IMR-90 (cell line): ENCODE results near the gene MEIOB. TPM values are rescaled to one million over a fixed set of nuclear protein-coding genes. Genes with fewer than 3 reads are reported as not detected.

Experiments used
- ATAC-seq: fragments of 200-7000 bp; cut with Tn5 transposase; 2 replicates; pipeline ENCODE4 v1.9.1; 2020; ENCODE audit warnings: low read depth, mild to moderate bottlenecking, moderate library complexity
- BruUV-seq: library from RNA; stranded (reverse); fragments of 400-500 nt; replicated peaks from 2 replicates; lab custom pipeline; 2021; lab: Mats Ljungman, UMichigan
- CTCF ChIA-PET: fragments of 300-600 bp; formaldehyde crosslinking; extraction: SDS; loops from one replicate; lab custom pipeline; 2021; ENCODE audit warnings: antibody characterized with exemption; lab: Yijun Ruan, JAX
- POLR2A ChIA-PET: fragments of 300-600 bp; sonication (Branson Sonifier 250); formaldehyde crosslinking; loops from one replicate; lab custom pipeline; 2022; ENCODE audit warnings: antibody characterized with exemption; ENCODE audit not compliant: unreplicated experiment; lab: Charles Lee
- DNase-seq: peaks from one replicate; pipeline ENCODE4 v3.0.0; 2013
- H2AFZ ChIP-seq: replicated peaks from 2 replicates; pipeline ENCODE3; 2013; ENCODE audit warnings: low read length, mild to moderate bottlenecking; ENCODE audit not compliant: poor library complexity
- H2AK5ac ChIP-seq: 2 replicates; pipeline ENCODE4 v1.6.1; 2013; ENCODE audit warnings: low read depth, low read length, inconsistent platforms
- H2AK9ac ChIP-seq: replicated peaks from 2 replicates; pipeline ENCODE3; 2013; ENCODE audit warnings: mild to moderate bottlenecking, low read depth, low read length, moderate library complexity; ENCODE audit not compliant: poor library complexity
- H2BK120ac ChIP-seq: 2 replicates; pipeline ENCODE4 v1.6.1; 2013; ENCODE audit warnings: low read depth, low read length, inconsistent platforms
- H2BK15ac ChIP-seq: 3 replicates; pipeline ENCODE4 v1.6.1; 2013; ENCODE audit warnings: low read depth, low read length, inconsistent platforms
- H2BK20ac ChIP-seq: 2 replicates; pipeline ENCODE4 v1.6.1; 2013; ENCODE audit warnings: low read depth, mild to moderate bottlenecking, inconsistent platforms, low read length, moderate library complexity
- H2BK5ac ChIP-seq: 2 replicates; pipeline ENCODE4 v1.6.1; 2013; ENCODE audit warnings: mild to moderate bottlenecking, low read depth, low read length, inconsistent platforms; ENCODE audit not compliant: poor library complexity, severe bottlenecking
- H3K14ac ChIP-seq: replicated peaks from 2 replicates; pipeline ENCODE4 v1.6.1; 2013; ENCODE audit warnings: low read depth, low read length, inconsistent platforms
- H3K18ac ChIP-seq: 2 replicates; pipeline ENCODE4 v1.6.1; 2013; ENCODE audit warnings: low read depth, low read length, control low read depth
- H3K23ac ChIP-seq: 2 replicates; pipeline ENCODE4 v1.6.1; 2013; ENCODE audit warnings: low read depth, low read length, inconsistent platforms
- H3K27ac ChIP-seq: 2 replicates; pipeline ENCODE4 v1.5.1; 2013; ENCODE audit warnings: mild to moderate bottlenecking, control low read depth, low read length; ENCODE audit not compliant: insufficient read depth
- H3K27me3 ChIP-seq: 2 replicates; pipeline ENCODE4 v1.6.1; 2013; ENCODE audit warnings: low read length; ENCODE audit not compliant: control insufficient read depth, insufficient read depth
- H3K36me3 ChIP-seq: 2 replicates; pipeline ENCODE4 v1.6.1; 2013; ENCODE audit warnings: low read length, mixed read lengths; ENCODE audit not compliant: control insufficient read depth, insufficient read depth
- H3K4ac ChIP-seq: 2 replicates; pipeline ENCODE4 v1.6.1; 2013; ENCODE audit warnings: low read depth, low read length, inconsistent platforms
- H3K4me1 ChIP-seq: 2 replicates; pipeline ENCODE4 v1.6.1; 2013; ENCODE audit warnings: low read length, mixed read lengths; ENCODE audit not compliant: control insufficient read depth, insufficient read depth
- H3K4me2 ChIP-seq: 2 replicates; pipeline ENCODE4 v1.6.1; 2013; ENCODE audit warnings: low read depth, mild to moderate bottlenecking, control low read depth, low read length, moderate library complexity
- H3K4me3 ChIP-seq: 2 replicates; pipeline ENCODE4 v1.5.1; 2013; ENCODE audit warnings: low read depth, mild to moderate bottlenecking, control low read depth, low read length, moderate library complexity; ENCODE audit not compliant: insufficient read depth
- H3K56ac ChIP-seq: 2 replicates; pipeline ENCODE4 v1.6.1; 2013; ENCODE audit warnings: low read length, inconsistent platforms; ENCODE audit not compliant: insufficient read depth; ENCODE audit errors: extremely low read depth
- H3K79me1 ChIP-seq, 2 experiments: 2 replicates each; pipeline ENCODE4 v1.6.1; 2013; ENCODE audit warnings: low read length in 2 of 2, inconsistent platforms in 1 of 2, low read depth in 1 of 2
- H3K9ac ChIP-seq: 2 replicates; pipeline ENCODE4 v1.6.1; 2013; ENCODE audit warnings: low read depth, low read length, control low read depth
- H3K9me1 ChIP-seq: 2 replicates; pipeline ENCODE4 v1.6.1; 2013; ENCODE audit warnings: low read length, inconsistent platforms; ENCODE audit not compliant: insufficient read depth
- H3K9me3 ChIP-seq: 2 replicates; pipeline ENCODE4 v1.6.1; 2013; ENCODE audit warnings: low read length; ENCODE audit not compliant: control insufficient read depth, insufficient read depth
- H4K20me1 ChIP-seq: 2 replicates; pipeline ENCODE4 v1.6.1; 2013; ENCODE audit warnings: low read length, inconsistent platforms; ENCODE audit not compliant: insufficient read depth
- H4K5ac ChIP-seq: 2 replicates; pipeline ENCODE4 v1.6.1; 2013; ENCODE audit warnings: mild to moderate bottlenecking, low read depth, low read length, control low read depth
- H4K8ac ChIP-seq, 2 experiments: 2 replicates each; pipeline ENCODE4 v1.6.1; 2013; ENCODE audit warnings: low read depth in 2 of 2, low read length in 2 of 2, control low read depth in 1 of 2, inconsistent platforms in 1 of 2
- H4K91ac ChIP-seq: 2 replicates; pipeline ENCODE4 v1.6.1; 2013; ENCODE audit warnings: low read depth, low read length, inconsistent platforms; ENCODE audit not compliant: insufficient read depth
- BHLHE40 ChIP-seq: fragments of 150-350 bp; IDR thresholded peaks from 2 replicates; pipeline ENCODE4 v1.6.1; 2016; ENCODE audit warnings: mild to moderate bottlenecking, low read depth, low read length
- CEBPB ChIP-seq: IDR thresholded peaks from 2 replicates; pipeline ENCODE4 v1.6.1; 2012; ENCODE audit warnings: low read depth, low read length, improper control_type of control experiment
- CHD1 ChIP-seq: IDR thresholded peaks from 2 replicates; pipeline ENCODE4 v1.6.1; 2012; ENCODE audit warnings: low read depth, low read length, improper control_type of control experiment
- CTCF ChIP-seq: conservative IDR thresholded peaks from 2 replicates; pipeline ENCODE4 v1.5.1; 2012; ENCODE audit warnings: mild to moderate bottlenecking, low read depth, low read length, improper control_type of control experiment
- FOS ChIP-seq: fragments of 150-350 bp; IDR thresholded peaks from 2 replicates; pipeline ENCODE4 v1.6.1; 2016; ENCODE audit warnings: low read depth, low read length
- MAFK ChIP-seq: IDR thresholded peaks from 2 replicates; pipeline ENCODE4 v1.6.1; 2012; ENCODE audit warnings: low read depth, low read length, improper control_type of control experiment
- MAZ ChIP-seq: IDR thresholded peaks from 2 replicates; pipeline ENCODE4 v1.6.1; 2012; ENCODE audit warnings: low read depth, mild to moderate bottlenecking, low read length, improper control_type of control experiment, moderate library complexity, borderline replicate concordance
- MXI1 ChIP-seq: IDR thresholded peaks from 2 replicates; pipeline ENCODE4 v1.6.1; 2012; ENCODE audit warnings: low read depth, mild to moderate bottlenecking, low read length, moderate library complexity, borderline replicate concordance
- NFE2L2 ChIP-seq: fragments of 150-350 bp; IDR thresholded peaks from 2 replicates; pipeline ENCODE4 v1.6.1; 2016; ENCODE audit warnings: low read depth, mild to moderate bottlenecking, low read length
- POLR2A ChIP-seq: IDR thresholded peaks from 2 replicates; pipeline ENCODE4 v1.6.1; 2012; ENCODE audit warnings: mild to moderate bottlenecking, low read depth, low read length
- RAD21 ChIP-seq: IDR thresholded peaks from 2 replicates; pipeline ENCODE4 v1.6.1; 2012; ENCODE audit warnings: low read length, improper control_type of control experiment
- RCOR1 ChIP-seq: IDR thresholded peaks from 2 replicates; pipeline ENCODE4 v1.6.1; 2012; ENCODE audit warnings: mild to moderate bottlenecking, low read length, improper control_type of control experiment; ENCODE audit not compliant: insufficient replicate concordance
- RFX5 ChIP-seq: IDR thresholded peaks from 2 replicates; pipeline ENCODE4 v1.8.0; 2012; ENCODE audit warnings: low read depth, mild to moderate bottlenecking, low read length, moderate library complexity
- SMC3 ChIP-seq: fragments of 150-350 bp; IDR thresholded peaks from 2 replicates; pipeline ENCODE4 v1.6.1; 2016; ENCODE audit warnings: low read depth, mild to moderate bottlenecking, antibody characterized with exemption, low read length, moderate library complexity
- USF2 ChIP-seq: fragments of 150-350 bp; IDR thresholded peaks from 2 replicates; pipeline ENCODE4 v1.6.1; 2017; ENCODE audit warnings: mild to moderate bottlenecking, antibody characterized with exemption, low read length, low read depth
- WGBS, 2 experiments: methylation state at CpG; one replicate each; pipeline versions ENCODE4 v1.1.5 to v1.1.7; 2013; ENCODE audit warnings: missing lambda C conversion rate in 2 of 2; ENCODE audit not compliant: insufficient read length in 1 of 2; ENCODE audit errors: extremely low coverage in 2 of 2; 5-methylcytosine and 5-hydroxymethylcytosine counted together
- dilution Hi-C: fragments of 300-500 bp; cut with HindIII; formaldehyde crosslinking; loops from one replicate; pipeline ENCODE4 v1.14.3; 2018; ENCODE audit warnings: low sequenced_read_pairs; ENCODE audit not compliant: unreplicated experiment
- in situ Hi-C: fragments of 300-500 bp; cut with MboI; formaldehyde crosslinking; loops from 3 replicates; pipeline ENCODE4 v1.14.3; 2019; ENCODE audit warnings: low sequenced_read_pairs, inconsistent platforms, mixed read lengths
- intact Hi-C: fragments of 100-400 bp; cut with micrococcal nuclease; formaldehyde crosslinking; loops from 2 replicates; pipeline ENCODE4 v1.10.0; 2022
- polyA plus RNA-seq, 3 experiments: library from polyadenylated mRNA; depleted of rRNA; stranded (reverse); fragments of >200 nt; gene quantifications; 2 replicates each; pipeline ENCODE4 v1.2.3, GENCODE V29; 2012; ENCODE audit warnings: low replicate concordance in 1 of 3
- total RNA-seq: library from RNA; depleted of rRNA; stranded (reverse); fragments of >200 nt; gene quantifications from 2 replicates; pipeline ENCODE4 v1.2.3, GENCODE V29; 2012
- TF ChIP-seq, protein P1 (sequence below): fragments of 150-350 bp; IDR thresholded peaks from 2 replicates; pipeline ENCODE4 v1.6.1; 2016; ENCODE audit warnings: low read depth, mild to moderate bottlenecking, low read length, moderate library complexity, borderline replicate concordance

MEIOB gene
- total and polyA plus RNA-seq, 2 of the 4 experiments (the other 2 are of a cell fraction), result 0.14 TPM; not detected in 1

GRCh38 chr16:1877804-1878203, 5.8 kb upstream of the MEIOB start:
- no peaks in the 10 kb centered on the region for H3K79me1 ChIP-seq
- no peak overlapping the region for H3K14ac ChIP-seq
- no peak overlapping the region for H2BK15ac ChIP-seq
- H4K20me1 ChIP-seq, result no peaks in the 10 kb centered on the region
- H3K27ac ChIP-seq, result no peak overlapping the region
- no peak overlapping the region for H3K4ac ChIP-seq
- ChIA-PET POLR2A (no interaction called here), CTCF (interaction anchor here (0.6 kb wide), 1 partner anchor 1793 kb away, joined by 3 read pairs; no protein-coding TSS in a partner anchor)
- H2BK120ac ChIP-seq, result no peak overlapping the region
- H2AK5ac ChIP-seq, result no peak overlapping the region
- H3K4me2 ChIP-seq, result no peak overlapping the region
- H3K9me1 ChIP-seq, result no peaks in the 10 kb centered on the region
- DNase-seq (no peak), ATAC-seq (no peak)
- H4K91ac ChIP-seq, result no peak overlapping the region
- H2BK5ac ChIP-seq, result no peak overlapping the region
- H3K27me3 ChIP-seq, result peaks cover 38% of the 10 kb centered on the region
- WGBS, 2 experiments, result no CpG with 5 or more reads among the region's 11 CpGs
- no peak overlapping the region for H4K5ac ChIP-seq
- no peak overlapping the region for H3K4me3 ChIP-seq
- H2AK9ac ChIP-seq, result no peak overlapping the region
- no peaks in the 10 kb centered on the region for H3K36me3 ChIP-seq
- dilution Hi-C loops (no loop called here), in situ Hi-C loops (loop anchor here (25.0 kb wide), 1 partner anchor 509 kb away; no protein-coding TSS in a partner anchor), intact Hi-C loops (no loop called here)
- no peak overlapping the region for H2BK20ac ChIP-seq
- no peak overlapping the region for H3K18ac ChIP-seq
- H3K9me3 ChIP-seq, result no peaks in the 10 kb centered on the region
- H3K4me1 ChIP-seq, result no peaks in the 10 kb centered on the region
- H3K9ac ChIP-seq, result no peak overlapping the region
- H2AFZ ChIP-seq, result no peak overlapping the region
- no peak overlapping the region for H3K56ac ChIP-seq
- no peak overlapping the region for H3K23ac ChIP-seq
- BruUV-seq, result no TSS peak
- no peak overlapping the region for H4K8ac ChIP-seq
- TF ChIP-seq MXI1 (no peak), BHLHE40 (no peak), USF2 (no peak), CTCF (no peak), POLR2A (no peak), MAFK (no peak), RCOR1 (no peak), RFX5 (no peak), FOS (no peak), MAZ (no peak), SMC3 (no peak), NFE2L2 (no peak), RAD21 (no peak), CHD1 (no peak), CEBPB (no peak)
- TF ChIP-seq, protein P1, sequence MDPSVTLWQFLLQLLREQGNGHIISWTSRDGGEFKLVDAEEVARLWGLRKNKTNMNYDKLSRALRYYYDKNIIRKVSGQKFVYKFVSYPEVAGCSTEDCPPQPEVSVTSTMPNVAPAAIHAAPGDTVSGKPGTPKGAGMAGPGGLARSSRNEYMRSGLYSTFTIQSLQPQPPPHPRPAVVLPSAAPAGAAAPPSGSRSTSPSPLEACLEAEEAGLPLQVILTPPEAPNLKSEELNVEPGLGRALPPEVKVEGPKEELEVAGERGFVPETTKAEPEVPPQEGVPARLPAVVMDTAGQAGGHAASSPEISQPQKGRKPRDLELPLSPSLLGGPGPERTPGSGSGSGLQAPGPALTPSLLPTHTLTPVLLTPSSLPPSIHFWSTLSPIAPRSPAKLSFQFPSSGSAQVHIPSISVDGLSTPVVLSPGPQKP, result no peak
